ENCODE data around the gene SNX9. TPM values are rescaled to one million over a fixed set of nuclear protein-coding genes. Genes with fewer than 3 reads are reported as not detected.

The SNX9 gene
- total and polyA plus RNA-seq, 3 donors from 2014 or later: 26.0 to 32.6 (median 30.1) TPM

DNA sequence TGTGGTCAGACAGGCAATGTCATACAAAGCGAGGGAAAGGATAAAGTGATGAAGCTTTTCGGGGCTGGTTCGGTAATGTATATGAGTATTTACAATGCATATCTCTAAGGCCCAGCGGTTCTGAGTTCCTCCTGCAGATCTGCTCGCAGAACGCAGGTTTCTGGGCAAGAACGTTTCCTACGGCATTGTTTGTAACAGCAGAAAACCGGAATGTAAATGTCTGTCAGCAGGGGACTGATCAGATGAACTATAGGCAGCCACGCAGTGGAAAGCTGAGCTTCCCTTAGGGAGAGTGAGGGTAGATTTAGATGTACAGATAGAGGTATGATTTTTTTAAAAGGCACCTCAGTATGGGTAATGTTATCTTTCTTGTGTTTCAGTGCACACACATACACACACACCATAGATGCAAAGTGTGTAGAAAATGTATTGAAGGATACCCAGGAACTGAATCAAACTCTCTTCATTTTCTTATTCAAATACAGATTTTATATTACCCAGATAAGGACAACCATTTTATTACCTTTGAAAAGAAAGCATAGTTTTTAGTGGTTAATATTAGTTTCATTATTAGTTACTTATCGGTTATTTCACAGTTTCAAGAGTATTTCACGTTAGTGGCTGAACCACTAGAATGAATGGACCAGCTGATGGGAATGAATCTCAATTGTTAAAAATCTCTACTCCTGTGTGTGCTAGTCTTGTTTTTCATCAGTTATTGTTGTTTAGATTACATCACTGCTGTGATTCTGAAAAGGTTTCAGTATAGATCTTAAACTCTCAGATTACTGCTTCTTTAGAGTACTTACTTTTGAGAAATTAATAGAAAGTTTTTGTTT, 56.2 kb downstream of the SNX9 start:
- TF ChIP-seq POLR2A (IDR thresholded peaks at IDR 0.05): no peak
- Histone ChIP-seq H3K27me3 (no peaks in the 10 kb centered on the region), H3K9me3 (no peaks in the 10 kb centered on the region), H3K4me3 (no peak overlapping the region), H3K36me3 (ENCODE audit: low read depth, missing control alignments) (no peaks in the 10 kb centered on the region), H3K4me1 (no peaks in the 10 kb centered on the region), H3K27ac (no peak overlapping the region)
- intact Hi-C loops (cut with DNase I; ENCODE audit: low total_unique reads): no loop called here
- WGBS, 2 donors: 88 to 90% methylated on average over 12 of the region's 12 CpGs
- no peak for DNase-seq

DNA sequence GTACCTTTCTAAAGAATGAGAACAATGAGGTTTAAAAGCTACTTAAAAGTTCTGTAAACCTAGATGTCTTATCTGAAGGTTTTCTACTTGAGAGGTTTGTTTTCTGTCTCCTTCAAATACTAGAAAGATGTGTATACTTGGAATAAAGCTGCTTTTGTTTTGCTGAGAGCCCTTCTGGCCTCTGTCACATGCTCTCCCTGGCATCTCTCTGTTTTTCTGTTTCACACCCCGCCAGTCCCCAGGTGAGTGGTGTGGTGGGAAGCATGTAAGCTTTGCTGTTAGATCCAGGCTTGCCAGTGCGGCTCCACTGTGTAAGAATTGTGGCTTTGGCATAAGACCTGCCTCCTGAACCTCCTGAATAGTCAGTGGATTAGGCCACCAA, 56.8 kb downstream of the SNX9 start:
- Histone ChIP-seq H3K4me3 (no peak overlapping the region), H3K27me3 (no peaks in the 10 kb centered on the region), H3K27ac (no peak overlapping the region), H3K4me1 (no peaks in the 10 kb centered on the region), H3K9me3 (no peaks in the 10 kb centered on the region), H3K36me3 (ENCODE audit: low read depth, missing control alignments) (no peaks in the 10 kb centered on the region)
- DNase-seq: no peak
- TF ChIP-seq, protein P1, sequence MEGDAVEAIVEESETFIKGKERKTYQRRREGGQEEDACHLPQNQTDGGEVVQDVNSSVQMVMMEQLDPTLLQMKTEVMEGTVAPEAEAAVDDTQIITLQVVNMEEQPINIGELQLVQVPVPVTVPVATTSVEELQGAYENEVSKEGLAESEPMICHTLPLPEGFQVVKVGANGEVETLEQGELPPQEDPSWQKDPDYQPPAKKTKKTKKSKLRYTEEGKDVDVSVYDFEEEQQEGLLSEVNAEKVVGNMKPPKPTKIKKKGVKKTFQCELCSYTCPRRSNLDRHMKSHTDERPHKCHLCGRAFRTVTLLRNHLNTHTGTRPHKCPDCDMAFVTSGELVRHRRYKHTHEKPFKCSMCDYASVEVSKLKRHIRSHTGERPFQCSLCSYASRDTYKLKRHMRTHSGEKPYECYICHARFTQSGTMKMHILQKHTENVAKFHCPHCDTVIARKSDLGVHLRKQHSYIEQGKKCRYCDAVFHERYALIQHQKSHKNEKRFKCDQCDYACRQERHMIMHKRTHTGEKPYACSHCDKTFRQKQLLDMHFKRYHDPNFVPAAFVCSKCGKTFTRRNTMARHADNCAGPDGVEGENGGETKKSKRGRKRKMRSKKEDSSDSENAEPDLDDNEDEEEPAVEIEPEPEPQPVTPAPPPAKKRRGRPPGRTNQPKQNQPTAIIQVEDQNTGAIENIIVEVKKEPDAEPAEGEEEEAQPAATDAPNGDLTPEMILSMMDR (IDR thresholded peaks at IDR 0.05): no peak
- no peak for TF ChIP-seq POLR2A (IDR thresholded peaks at IDR 0.05)
- WGBS, 2 donors: 79 to 92% methylated on average over 2 of the region's 2 CpGs
- intact Hi-C loops (cut with DNase I; ENCODE audit: low total_unique reads): no loop called here

DNA sequence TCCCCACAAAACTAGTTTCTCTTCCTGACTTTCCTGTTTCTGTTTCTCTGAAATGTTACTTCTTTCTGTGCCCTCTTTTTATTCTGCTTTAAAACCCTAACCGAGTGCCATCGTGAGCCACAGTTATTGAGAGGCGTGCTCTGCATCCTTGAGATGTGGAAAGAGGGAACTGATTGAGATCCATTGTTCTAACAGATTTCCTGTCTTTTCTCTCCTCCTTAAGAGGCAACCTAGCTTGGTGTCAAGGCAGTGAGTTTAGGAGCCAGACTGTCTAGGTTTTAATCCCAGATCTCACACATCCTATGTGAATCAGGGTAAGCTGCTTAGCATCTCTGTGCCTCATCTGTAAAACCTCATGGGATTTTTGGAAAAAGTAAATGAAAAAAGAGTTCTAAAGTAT, 57.5 kb downstream of the SNX9 start:
- no peak overlapping the region for H3K27ac ChIP-seq
- no peaks in the 10 kb centered on the region for H3K27me3 ChIP-seq
- no peak overlapping the region for H3K4me3 ChIP-seq
- intact Hi-C loops (cut with DNase I; ENCODE audit: low total_unique reads): no loop called here
- 91 to 100% methylated on average over 3 of the region's 3 CpGs for WGBS, 2 donors
- H3K4me1 ChIP-seq: no peaks in the 10 kb centered on the region
- DNase-seq: no peak
- H3K36me3 ChIP-seq (ENCODE audit: low read depth, missing control alignments): no peaks in the 10 kb centered on the region
- TF ChIP-seq, protein P1 (IDR thresholded peaks at IDR 0.05): no peak
- no peak for TF ChIP-seq POLR2A (IDR thresholded peaks at IDR 0.05)
- no peaks in the 10 kb centered on the region for H3K9me3 ChIP-seq

DNA sequence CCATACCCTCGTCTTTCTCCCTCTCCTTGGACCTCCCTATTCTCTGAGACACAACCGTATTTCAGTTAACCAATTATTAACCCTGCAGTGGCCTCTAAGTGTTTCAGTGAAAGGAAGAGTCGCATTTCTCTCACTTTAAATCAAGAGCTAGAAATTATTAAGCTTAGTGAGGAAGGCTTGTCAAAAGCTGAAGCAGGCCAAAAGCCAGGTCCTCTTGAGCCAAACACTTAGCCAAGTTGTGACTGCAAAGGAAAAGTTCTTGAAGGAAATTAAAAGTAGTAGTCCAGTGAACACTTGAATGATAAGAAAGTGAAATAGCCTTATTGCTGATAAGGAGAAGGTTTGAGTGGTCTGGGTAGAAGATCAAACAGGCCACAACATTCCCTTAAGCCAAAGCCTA, 58.3 kb downstream of the SNX9 start:
- 70 to 74% methylated on average over 3 of the region's 3 CpGs for WGBS, 2 donors
- Histone ChIP-seq H3K9me3 (no peaks in the 10 kb centered on the region), H3K4me1 (no peaks in the 10 kb centered on the region), H3K36me3 (ENCODE audit: low read depth, missing control alignments) (no peaks in the 10 kb centered on the region), H3K27ac (no peak overlapping the region), H3K4me3 (no peak overlapping the region), H3K27me3 (no peaks in the 10 kb centered on the region)
- intact Hi-C loops (cut with DNase I; ENCODE audit: low total_unique reads): no loop called here
- no peak for TF ChIP-seq POLR2A (IDR thresholded peaks at IDR 0.05)
- TF ChIP-seq, protein P1 (IDR thresholded peaks at IDR 0.05): no peak
- no peak for DNase-seq

DNA sequence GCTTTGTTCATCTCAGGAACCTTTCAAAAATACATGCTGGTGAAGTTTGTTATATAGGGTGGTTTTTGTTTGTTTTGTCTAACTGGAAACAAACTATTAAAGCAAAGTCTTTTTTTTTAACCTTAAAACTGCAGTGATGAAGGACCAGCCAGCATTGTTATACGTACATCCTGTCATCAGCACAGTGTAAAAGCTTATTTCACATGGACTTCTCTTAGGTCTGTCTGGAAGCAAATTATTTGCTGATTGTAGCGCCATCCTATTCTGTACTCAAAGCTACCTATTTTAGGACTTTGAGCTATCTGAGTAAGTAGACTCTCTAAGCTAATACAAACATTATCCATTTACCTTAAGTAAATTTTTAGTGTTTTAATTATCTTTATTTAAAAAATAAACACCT, 61.7 kb downstream of the SNX9 start:
- 91 to 94% methylated on average over 2 of the region's 2 CpGs for WGBS, 2 donors
- H3K9me3 ChIP-seq: no peaks in the 10 kb centered on the region
- no peaks in the 10 kb centered on the region for H3K36me3 ChIP-seq (ENCODE audit: low read depth, missing control alignments)
- intact Hi-C loops (cut with DNase I; ENCODE audit: low total_unique reads): no loop called here
- H3K4me1 ChIP-seq: no peaks in the 10 kb centered on the region
- no peak overlapping the region for H3K4me3 ChIP-seq
- TF ChIP-seq POLR2A (IDR thresholded peaks at IDR 0.05): no peak
- TF ChIP-seq, protein P1 (IDR thresholded peaks at IDR 0.05): no peak
- H3K27ac ChIP-seq: no peak overlapping the region
- DNase-seq: no peak
- no peaks in the 10 kb centered on the region for H3K27me3 ChIP-seq
